ENCODE data around the gene QSOX1.

- TF ChIP-seq POLR2A (IDR thresholded peaks at IDR 0.05), result no peak
- no peak for TF ChIP-seq CTCF (IDR thresholded peaks at IDR 0.05)
Observed at GRCh38 chr1:180187626-180188025, 33.0 kb downstream of the QSOX1 start.
